Upper lobe of left lung (tissue), 4 donors: ENCODE data around the gene SLC15A4.
"Not testable (repeated sequence)": the region's sequence is repeated elsewhere in the genome, so short reads cannot be mapped to it uniquely, and the experiment has no call there.

ENCODE experiments used
- CTCF ChIP-seq, 6 experiments: fragments of 450-650 bp in 4 of 6; fragments of 200-600 bp in 2 of 6; sonication (generic) in 2 of 6; IDR thresholded peaks; one replicate each; pipeline ENCODE4 v1.5.1; 2016 to 2019; ENCODE audit warnings: antibody characterized with exemption in 6 of 6
- EP300 ChIP-seq, 4 donors: sonication (generic); formaldehyde crosslinking; IDR thresholded peaks; one replicate each; pipeline ENCODE4 v1.5.1; 2017; ENCODE audit warnings: antibody characterized with exemption in 4 of 4, control low read depth in 2 of 4
- POLR2A ChIP-seq, 4 donors: fragments of 450-650 bp; IDR thresholded peaks; one replicate each; pipeline ENCODE4 v1.5.1; 2016 to 2017; ENCODE audit warnings: antibody characterized with exemption in 4 of 4, mild to moderate bottlenecking in 2 of 4
- POLR2AphosphoS5 ChIP-seq, 2 donors: sonication (generic); formaldehyde crosslinking; IDR thresholded peaks; one replicate each; pipeline ENCODE4 v1.5.1; 2017; ENCODE audit warnings: antibody characterized with exemption in 2 of 2

GRCh38 chr12:128805406-128805805, 18.4 kb downstream of the SLC15A4 start:
- TF ChIP-seq CTCF, POLR2AphosphoS5, EP300, POLR2A (IDR thresholded peaks at IDR 0.05): not testable (repeated sequence)
